Adrenal gland (tissue), 12 donors: ENCODE data around the gene TNNI3. TPM values are rescaled to one million over a fixed set of nuclear protein-coding genes. Genes with fewer than 3 reads are reported as not detected.
"Not testable (repeated sequence)": the region's sequence is repeated elsewhere in the genome, so short reads cannot be mapped to it uniquely, and the experiment has no call there.

ENCODE experiments used
- DNase-seq, 7 donors: peaks; one replicate each; pipeline ENCODE4 v3.0.0-alpha.2; 2019 to 2020
- H3K27ac ChIP-seq, 5 donors: fragments of 200-600 bp; sonication (generic) in 4 of 5; 1 replicate in 3 of 5; 2 replicates in 2 of 5; pipeline versions ENCODE4 v1.5.1 to v1.8.0; 2016 to 2020; ENCODE audit warnings: mild to moderate bottlenecking in 1 of 5
- H3K27me3 ChIP-seq: fragments of 200-600 bp; 2 replicates; pipeline ENCODE4 v1.8.0; 2021
- H3K36me3 ChIP-seq, 2 donors: fragments of 200-600 bp; replicated peaks in 1 of 2; 1 replicate in 1 of 2; 2 replicates in 1 of 2; pipeline versions ENCODE4 v1.5.1 to v1.8.0; 2018 to 2022
- H3K4me1 ChIP-seq, 2 donors: fragments of 200-600 bp; replicated peaks in 1 of 2; 1 replicate in 1 of 2; 2 replicates in 1 of 2; pipeline versions ENCODE4 v1.5.1 to v1.8.0; 2018 to 2021
- H3K4me3 ChIP-seq, 4 donors: fragments of 200-600 bp; sonication (generic) in 3 of 4; one replicate each; pipeline ENCODE4 v1.5.1; 2016 to 2018
- H3K9me3 ChIP-seq, 3 donors: fragments of 200-600 bp; sonication (generic) in 1 of 3; replicated peaks in 1 of 3; 1 replicate in 2 of 3; 2 replicates in 1 of 3; pipeline versions ENCODE4 v1.5.1 to v1.8.0; 2016 to 2021
- POLR2A ChIP-seq, 2 donors: fragments of 450-650 bp; IDR thresholded peaks; one replicate each; pipeline ENCODE4 v1.6.1; 2017; ENCODE audit warnings: antibody characterized with exemption in 2 of 2, mild to moderate bottlenecking in 2 of 2, moderate library complexity in 1 of 2
- WGBS, 4 donors: extraction: QIAGEN DNeasy Blood & Tissue Kit in 2 of 4; methylation state at CpG; one replicate each; pipeline versions ENCODE4 v1.1.5 to v1.1.7; 2013 to 2017; 5-methylcytosine and 5-hydroxymethylcytosine counted together
- intact Hi-C, 2 donors: fragments of 100-400 bp; cut with DNase I; formaldehyde crosslinking; loops; one replicate each; pipeline versions ENCODE4 v1.14.1 to v1.15.0; 2022 to 2023
- polyA plus RNA-seq, 3 donors: library from polyadenylated mRNA; stranded (reverse); fragments of 200-250 nt in 2 of 3; fragments of 350-450 nt in 1 of 3; fragmentation: Illumina TruSeq in 1 of 3; extraction: RNeasy Lipid Tissue Mini Kit (QIAGEN cat#74804) in 1 of 3; gene quantifications; one replicate each; pipeline ENCODE4 v1.2.3, GENCODE V29; 2013 to 2014
- total RNA-seq, 9 donors: library from RNA; depleted of rRNA in 4 of 9; stranded (reverse); fragments of >200 nt in 4 of 9; fragments of 120-200 nt in 1 of 9; fragmentation: NEBNext Ultra II Directional in 1 of 9; extraction: Animal tissue kit (Norgen Biotek cat#: 25700) in 1 of 9; gene quantifications; one replicate each; pipeline versions ENCODE4 v1.1.0 to v1.2.4, GENCODE V29; 2013 to 2023
- TF ChIP-seq, protein P1 (sequence below), 6 experiments: fragments of 450-650 bp in 4 of 6; fragments of 200-600 bp in 2 of 6; sonication (generic) in 1 of 6; IDR thresholded peaks; 1 replicate in 5 of 6; 2 replicates in 1 of 6; pipeline versions ENCODE4 v1.5.1 to v1.8.0; 2016 to 2021; ENCODE audit warnings: antibody characterized with exemption in 6 of 6, mild to moderate bottlenecking in 2 of 6, moderate library complexity in 1 of 6
- donor health status: healthy with polysubstance abuse.
- donor health status: Bipolar disorder and iron deficiency.
- donor health status: DM: yes; HTN: yes; CAD: no.
- donor health status: DM: no; HTN: no; CAD: no.
- donor health status: DM: no; HTN: no; CAD: no.
- donor health status: DM: yes; HTN: yes; CAD: no.

Gene TNNI3
- total and polyA plus RNA-seq, 12 donors: 0.51 to 461 (median 22.4) TPM; not detected in 6

- peaks cover 44% of the 10 kb centered on the region for H3K27me3 ChIP-seq
- peak overlapping the region in 1 of 5 donors; percentile 21 for H3K27ac ChIP-seq
- intact Hi-C loops: no loop called here
- no peaks in the 10 kb centered on the region for H3K9me3 ChIP-seq
- 2 to 5% (median 3%) methylated on average over 12 to 32 of the region's 32 CpGs for whole genome bisulfite sequencing, 4 donors
- H3K36me3 ChIP-seq: no peaks in the 10 kb centered on the region
- DNase-seq: no peak
- H3K4me1 ChIP-seq: peaks cover 3 to 7% of the 10 kb centered on the region in 2 donors
- TF ChIP-seq, protein P1, sequence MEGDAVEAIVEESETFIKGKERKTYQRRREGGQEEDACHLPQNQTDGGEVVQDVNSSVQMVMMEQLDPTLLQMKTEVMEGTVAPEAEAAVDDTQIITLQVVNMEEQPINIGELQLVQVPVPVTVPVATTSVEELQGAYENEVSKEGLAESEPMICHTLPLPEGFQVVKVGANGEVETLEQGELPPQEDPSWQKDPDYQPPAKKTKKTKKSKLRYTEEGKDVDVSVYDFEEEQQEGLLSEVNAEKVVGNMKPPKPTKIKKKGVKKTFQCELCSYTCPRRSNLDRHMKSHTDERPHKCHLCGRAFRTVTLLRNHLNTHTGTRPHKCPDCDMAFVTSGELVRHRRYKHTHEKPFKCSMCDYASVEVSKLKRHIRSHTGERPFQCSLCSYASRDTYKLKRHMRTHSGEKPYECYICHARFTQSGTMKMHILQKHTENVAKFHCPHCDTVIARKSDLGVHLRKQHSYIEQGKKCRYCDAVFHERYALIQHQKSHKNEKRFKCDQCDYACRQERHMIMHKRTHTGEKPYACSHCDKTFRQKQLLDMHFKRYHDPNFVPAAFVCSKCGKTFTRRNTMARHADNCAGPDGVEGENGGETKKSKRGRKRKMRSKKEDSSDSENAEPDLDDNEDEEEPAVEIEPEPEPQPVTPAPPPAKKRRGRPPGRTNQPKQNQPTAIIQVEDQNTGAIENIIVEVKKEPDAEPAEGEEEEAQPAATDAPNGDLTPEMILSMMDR (IDR thresholded peaks at IDR 0.05): no peak
- TF ChIP-seq POLR2A (IDR thresholded peaks at IDR 0.05): no peak
- peak overlapping the region in 1 of 4 donors; percentile 52 for H3K4me3 ChIP-seq
Observed at GRCh38 chr19:55173186-55173713, 15.7 kb upstream of the TNNI3 start.

GRCh38 chr19:55172741-55173140 is 15.2 kb upstream of the TNNI3 start:
- no peak overlapping the region for H3K27ac ChIP-seq
- peaks cover 3 to 7% of the 10 kb centered on the region in 2 donors for H3K4me1 ChIP-seq
- intact Hi-C loops: no loop called here
- H3K36me3 ChIP-seq: no peaks in the 10 kb centered on the region
- no peaks in the 10 kb centered on the region for H3K9me3 ChIP-seq
- TF ChIP-seq, protein P1 (IDR thresholded peaks at IDR 0.05): no peak
- no peak for TF ChIP-seq POLR2A (IDR thresholded peaks at IDR 0.05)
- peak overlapping the region in 1 of 4 donors; percentile 52 for H3K4me3 ChIP-seq
- H3K27me3 ChIP-seq: peaks cover 42% of the 10 kb centered on the region
- no peak for DNase-seq
- WGBS, 4 donors: 10 to 17% (median 15%) methylated on average over 6 to 12 of the region's 12 CpGs

DNA sequence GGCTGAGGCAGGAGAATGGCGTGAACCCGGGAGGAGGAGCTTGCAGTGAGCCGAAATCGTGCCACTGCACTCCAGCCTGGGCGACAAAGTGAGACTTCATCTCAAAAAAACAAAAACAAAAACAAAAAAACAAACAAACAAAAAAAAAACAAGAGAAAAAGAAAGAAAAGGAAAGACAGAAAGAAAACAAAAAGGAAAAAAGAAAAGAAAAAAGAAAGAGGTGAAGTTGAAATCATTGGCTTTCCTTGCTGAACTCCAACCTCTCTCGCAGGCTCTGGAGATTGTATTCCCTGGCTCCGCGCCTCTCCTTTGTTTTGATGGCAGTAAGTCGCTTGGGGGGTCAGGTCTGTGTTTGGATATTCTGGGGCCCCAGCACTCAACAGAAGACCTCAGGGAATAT is 14.8 kb upstream of the TNNI3 start:
- DNase-seq, H3K4me3 ChIP-seq, intact Hi-C loops, H3K27ac ChIP-seq, H3K36me3 ChIP-seq, H3K9me3 ChIP-seq, H3K4me1 ChIP-seq: not testable (repeated sequence)
- whole genome bisulfite sequencing, 4 donors: 55 to 65% (median 58%) methylated on average over 9 of the region's 9 CpGs
- H3K27me3 ChIP-seq: peaks cover 42% of the 10 kb centered on the region

- H3K4me3 ChIP-seq: no peak overlapping the region
- intact Hi-C loops: no loop called here
- H3K27me3 ChIP-seq: peaks cover 37% of the 10 kb centered on the region
- no peaks in the 10 kb centered on the region for H3K36me3 ChIP-seq
- H3K4me1 ChIP-seq: peaks cover 3 to 12% of the 10 kb centered on the region in 2 donors
- no peak for DNase-seq
- no peaks in the 10 kb centered on the region for H3K9me3 ChIP-seq
- WGBS, 4 donors: 73 to 82% (median 80%) methylated on average over 5 of the region's 5 CpGs
- TF ChIP-seq POLR2A (IDR thresholded peaks at IDR 0.05): no peak
- TF ChIP-seq, protein P1 (IDR thresholded peaks at IDR 0.05): no peak
- H3K27ac ChIP-seq: no peak overlapping the region
Observed at GRCh38 chr19:55171440-55171839, 13.9 kb upstream of the TNNI3 start.

GRCh38 chr19:55169136-55169535 is 11.6 kb upstream of the TNNI3 start:
- no peak overlapping the region for H3K27ac ChIP-seq
- WGBS, 4 donors: 57 to 77% (median 67%) methylated on average over 4 of the region's 4 CpGs
- intact Hi-C loops: no loop called here
- H3K4me3 ChIP-seq: no peak overlapping the region
- H3K4me1 ChIP-seq: peaks cover 3 to 16% of the 10 kb centered on the region in 2 donors
- TF ChIP-seq, protein P1 (IDR thresholded peaks at IDR 0.05): no peak
- TF ChIP-seq POLR2A (IDR thresholded peaks at IDR 0.05): no peak
- H3K9me3 ChIP-seq: no peaks in the 10 kb centered on the region
- DNase-seq: no peak
- H3K27me3 ChIP-seq: peaks cover 15% of the 10 kb centered on the region
- H3K36me3 ChIP-seq: no peaks in the 10 kb centered on the region
